ENCODE measurements around the gene AMH. TPM values are rescaled to one million over a fixed set of nuclear protein-coding genes. Genes with fewer than 3 reads are reported as not detected.

AMH gene
- total RNA-seq, 1 experiment from 2014 or later, result 42.8 TPM

GRCh38 chr19:2239173-2239572 is 9.9 kb upstream of the AMH start (continued):
- TF ChIP-seq REST (IDR thresholded peaks at IDR 0.05; ENCODE audit: low read depth), result no peak
- no peak for TF ChIP-seq EZH2phosphoT487 (IDR thresholded peaks at IDR 0.05; ENCODE audit: borderline replicate concordance)
- no peak for TF ChIP-seq POLR2AphosphoS5 (IDR thresholded peaks at IDR 0.05; ENCODE audit: low read depth, low read length)
- no peak for TF ChIP-seq YY1 (IDR thresholded peaks at IDR 0.05; ENCODE audit: extremely low read depth, insufficient replicate concordance, low read depth, low read length)

- DNase-seq (ENCODE audit: low read depth, low spot score), result no peak
- ChIA-PET POLR2A (interaction anchor here (0.8 kb wide), 1 partner anchor 30 kb away, joined by 3 read pairs; no protein-coding TSS in a partner anchor), CTCF (interaction anchor here (1.9 kb wide), 1 partner anchor 22 kb away, joined by 7 read pairs; no protein-coding TSS in a partner anchor), RAD21 (ENCODE audit: low non-redundant PET in 1 of 2, low total read pairs in 2 of 2, uncharacterized antibody in 2 of 2, unreplicated experiment in 2 of 2) (interaction anchor here in 1 of 2 experiments (0.7 kb wide), 1 partner anchor 35 kb away, joined by 4 read pairs; no protein-coding TSS in a partner anchor)
- Histone ChIP-seq H3K9ac (ENCODE audit: low read length) (no peak overlapping the region), H3K4me3 (replicated peaks in 1 of 2; ENCODE audit: low read depth in 1 of 2, low read length in 2 of 2) (no peak overlapping the region), H3K36me3 (ENCODE audit: control insufficient read depth in 1 of 2, insufficient read depth in 2 of 2, low read length in 2 of 2) (peaks cover 27 to 68% of the 10 kb centered on the region in 2 experiments), H3K9me3 (ENCODE audit: control insufficient read depth in 1 of 2, insufficient read depth in 1 of 2, low read depth in 1 of 2, low read length in 2 of 2) (no peaks in the 10 kb centered on the region), H3K4me1 (ENCODE audit: control insufficient read depth in 1 of 2, insufficient read depth in 2 of 2, low read length in 2 of 2) (peaks cover 15 to 38% of the 10 kb centered on the region in 2 experiments; a peak in 3 of 4 replicates), H3K27ac (ENCODE audit: low read depth, low read length) (no peak overlapping the region; the same call in 1 of the 2 replicates), H3K4me2 (ENCODE audit: low read length) (peak overlapping the region; percentile 33; the same call in 1 of the 2 replicates), H2AFZ (ENCODE audit: low read depth, low read length, poor library complexity, severe bottlenecking) (no peak overlapping the region), H4K20me1 (ENCODE audit: insufficient read depth) (peaks cover 39% of the 10 kb centered on the region; the same call in 1 of the 2 replicates), H3K27me3 (ENCODE audit: insufficient read depth, low read length) (no peaks in the 10 kb centered on the region), H3K79me2 (ENCODE audit: insufficient read depth, low read length) (peaks cover 95% of the 10 kb centered on the region), H3K9me2 (ENCODE audit: insufficient read depth) (no peaks in the 10 kb centered on the region)
- ATAC-seq, result no peak
- TF ChIP-seq SIN3A (IDR thresholded peaks at IDR 0.05; ENCODE audit: low read depth), result no peak
- TF ChIP-seq SRF (IDR thresholded peaks at IDR 0.05; ENCODE audit: low read depth), result no peak
- no peak for TF ChIP-seq YY1 (IDR thresholded peaks at IDR 0.05; ENCODE audit: extremely low read depth, insufficient replicate concordance, low read depth, low read length)
- TF ChIP-seq POLR2AphosphoS5 (IDR thresholded peaks at IDR 0.05; ENCODE audit: low read depth, low read length), result no peak
- TF ChIP-seq REST (IDR thresholded peaks at IDR 0.05; ENCODE audit: low read depth), result no peak
- no peak for TF ChIP-seq JUND (IDR thresholded peaks at IDR 0.05)
- TF ChIP-seq EZH2phosphoT487 (IDR thresholded peaks at IDR 0.05; ENCODE audit: borderline replicate concordance), result no peak
- TF ChIP-seq CEBPB (IDR thresholded peaks at IDR 0.05; ENCODE audit: low read depth), result no peak
- no peak for TF ChIP-seq CBX3 (IDR thresholded peaks at IDR 0.05; ENCODE audit: low read depth)
- no peak for TF ChIP-seq POLR2A (IDR thresholded peaks at IDR 0.05; ENCODE audit: borderline replicate concordance, extremely low read depth, insufficient read depth, insufficient read length)
- TF ChIP-seq ZFX (IDR thresholded peaks at IDR 0.05), result no peak
- no peak for TF ChIP-seq SP1 (IDR thresholded peaks at IDR 0.05; ENCODE audit: low read depth)
- BruUV-seq (replicated peaks), result no TSS peak
- intact Hi-C loops (cut with micrococcal nuclease), result loop anchor here (5.0 kb wide), 1 partner anchor 78 kb away; the partner anchor contains the start of gene DOT1L
Observed at GRCh38 chr19:2239771-2240770, 9.1 kb upstream of the AMH start.

All from HCT116 (cell line).